Activated CD8-positive, alpha-beta memory T cell treated with anti-CD3 and anti-CD28 coated beads for 4 hours (primary cell): ENCODE data around the gene STUM.
"Not testable (repeated sequence)": the region's sequence is repeated elsewhere in the genome, so short reads cannot be mapped to it uniquely, and the experiment has no call there.

ENCODE experiments used
- DNase-seq, 2 donors: peaks; one replicate each; pipeline ENCODE4 v3.0.0-alpha.2; 2020; ENCODE audit warnings: low read depth in 2 of 2

Gene STUM

GRCh38 chr1:226548256-226549093 is at the start of gene STUM:
Gene STUM, plus strand, starts transcription at chr1:226548764. Its CDS starts 141 bp downstream, at chr1:226548905.
- DNase-seq, result no peak

GRCh38 chr1:226499699-226500098 is 48.9 kb upstream of the STUM start:
- DNase-seq, result not testable (repeated sequence)

GRCh38 chr1:226506021-226506420 is 42.5 kb upstream of the STUM start:
- DNase-seq, result no peak

GRCh38 chr1:226506921-226507320 is 41.6 kb upstream of the STUM start:
- DNase-seq, result no peak

GRCh38 chr1:226510453-226510852 is 38.1 kb upstream of the STUM start:
- DNase-seq, result no peak

GRCh38 chr1:226511296-226511695 is 37.3 kb upstream of the STUM start:
- DNase-seq, result no peak

GRCh38 chr1:226512076-226512728 is 36.4 kb upstream of the STUM start:
- DNase-seq, result no peak

- no peak for DNase-seq
Measured at GRCh38 chr1:226518375-226518774, 30.2 kb upstream of the STUM start.

- DNase-seq, result no peak
Measured at GRCh38 chr1:226519135-226519534, 29.4 kb upstream of the STUM start.

GRCh38 chr1:226519716-226520598 is 28.6 kb upstream of the STUM start:
- no peak for DNase-seq

- no peak for DNase-seq
Measured at GRCh38 chr1:226520640-226521355, 27.8 kb upstream of the STUM start.

- DNase-seq, result no peak
Measured at GRCh38 chr1:226523646-226524406, 24.7 kb upstream of the STUM start.

GRCh38 chr1:226524547-226524946 is 24.0 kb upstream of the STUM start:
- DNase-seq, result no peak

- DNase-seq, result no peak
Measured at GRCh38 chr1:226525750-226526149, 22.8 kb upstream of the STUM start.

GRCh38 chr1:226526801-226527595 is 21.6 kb upstream of the STUM start:
- DNase-seq, result no peak

- DNase-seq, result no peak
Measured at GRCh38 chr1:226529891-226530290, 18.7 kb upstream of the STUM start.

- no peak for DNase-seq
Measured at GRCh38 chr1:226530591-226530990, 18.0 kb upstream of the STUM start.

- DNase-seq, result no peak
Measured at GRCh38 chr1:226531360-226532093, 17.0 kb upstream of the STUM start.

- DNase-seq, result no peak
Measured at GRCh38 chr1:226532553-226532952, 16.0 kb upstream of the STUM start.
